Choroid plexus epithelial cell (primary cell): ENCODE data around the gene RPS6KA4.
"Not testable (repeated sequence)": the region's sequence is repeated elsewhere in the genome, so short reads cannot be mapped to it uniquely, and the experiment has no call there.

Experiments used
- DNase-seq: peaks from one replicate; pipeline ENCODE4 v3.0.0-alpha.2; 2010; ENCODE audit warnings: low read depth
- H3K4me3 ChIP-seq: 2 replicates; pipeline ENCODE4 v1.5.1; 2011; ENCODE audit warnings: low read depth, mild to moderate bottlenecking, control low read depth, low read length, moderate library complexity
- CTCF ChIP-seq: conservative IDR thresholded peaks from 2 replicates; pipeline ENCODE4 v1.5.1; 2011; ENCODE audit warnings: low read depth, mild to moderate bottlenecking, control low read depth, inconsistent platforms, low read length, moderate library complexity

RPS6KA4 gene

GRCh38 chr11:64321533-64321932 is 37.4 kb upstream of the RPS6KA4 start:
- no peak overlapping the region for H3K4me3 ChIP-seq
- peak; percentile 16 for DNase-seq
- TF ChIP-seq CTCF, result no peak

DNA sequence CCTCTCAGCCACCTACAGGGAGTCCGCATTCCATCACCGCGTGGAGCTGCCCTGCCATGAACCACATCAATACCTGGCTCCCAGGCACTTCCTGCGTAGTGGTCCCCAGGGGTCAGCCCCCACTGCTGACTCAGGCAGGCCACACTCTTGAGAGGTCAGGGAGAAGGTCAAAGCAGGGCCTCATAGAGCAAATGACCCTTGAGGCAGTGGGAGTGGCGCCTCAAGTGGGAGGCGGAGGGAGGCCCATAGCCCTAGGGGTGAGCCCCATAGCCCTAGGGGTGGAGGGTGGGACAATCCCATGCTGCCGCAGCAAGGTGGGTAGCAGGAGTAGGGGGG is 36.1 kb upstream of the RPS6KA4 start:
- H3K4me3 ChIP-seq, result no peak overlapping the region
- TF ChIP-seq CTCF, result no peak

GRCh38 chr11:64323373-64323772 is 35.6 kb upstream of the RPS6KA4 start:
- DNase-seq, result no peak
- no peak for TF ChIP-seq CTCF
- no peak overlapping the region for H3K4me3 ChIP-seq

More for the DNA sequence above, 36.1 kb upstream of the RPS6KA4 start:
- DNase-seq, result no peak

- DNase-seq, H3K4me3 ChIP-seq: not testable (repeated sequence)
Observed at GRCh38 chr11:64323984-64324383, 35.0 kb upstream of the RPS6KA4 start.

DNA sequence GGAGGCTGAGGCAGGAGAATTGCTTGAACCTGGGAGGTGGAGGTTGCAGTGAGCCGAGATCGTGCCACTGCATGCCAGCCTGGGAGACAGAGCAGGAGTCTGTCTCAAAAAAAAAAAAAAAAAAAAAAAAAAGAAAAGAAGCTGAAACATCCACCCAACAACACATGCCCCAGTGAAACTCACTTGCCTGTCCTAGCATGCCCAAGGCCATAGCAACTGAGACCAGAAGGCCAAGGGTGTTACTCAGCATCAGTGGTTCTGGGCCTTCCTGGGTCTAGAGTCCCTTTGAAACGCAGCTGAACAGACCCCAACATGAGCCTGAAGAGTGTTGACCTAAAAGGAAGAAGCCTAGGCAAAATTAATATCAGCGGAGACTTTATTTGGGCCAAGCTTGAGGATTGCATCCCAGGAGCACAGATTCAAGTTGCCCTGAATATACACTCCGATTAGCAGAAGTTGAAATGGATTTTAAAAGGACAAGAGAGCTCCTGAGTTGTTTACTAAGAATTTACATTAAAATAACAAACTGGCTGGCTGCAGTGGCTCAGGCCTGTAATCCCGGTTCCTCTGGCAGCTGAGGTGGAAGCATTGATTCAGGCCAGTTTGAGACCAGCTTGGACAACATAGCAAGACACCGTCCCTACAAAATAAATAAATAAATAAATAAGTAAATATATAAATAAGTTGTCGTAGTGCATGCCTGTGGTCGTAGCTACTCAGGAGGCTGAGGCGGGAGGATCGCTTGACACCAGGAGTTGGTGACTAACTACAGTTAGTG is 34.1 kb upstream of the RPS6KA4 start:
- no peak for DNase-seq
- TF ChIP-seq CTCF, result no peak

DNA sequence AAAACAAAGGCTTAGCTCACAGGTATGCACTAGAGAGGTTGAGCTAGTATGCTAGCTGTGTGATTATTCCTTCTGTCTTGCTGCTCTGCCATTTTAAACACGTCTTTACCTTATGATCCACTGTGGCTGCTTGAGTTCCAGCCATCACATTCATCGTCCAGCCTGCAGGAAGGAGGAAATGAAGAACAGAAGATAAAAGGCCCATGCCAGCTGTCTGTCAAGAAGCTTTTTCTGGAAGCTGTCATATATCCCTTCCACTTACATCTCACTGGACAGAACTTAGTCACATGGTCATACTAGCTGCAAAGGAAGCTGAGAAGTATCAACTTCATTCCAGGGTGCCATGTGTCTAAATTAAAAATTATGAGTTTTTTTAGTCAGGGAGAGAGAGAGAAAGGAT is 31.6 kb upstream of the RPS6KA4 start:
- TF ChIP-seq CTCF, result no peak
- no peak overlapping the region for H3K4me3 ChIP-seq
- no peak for DNase-seq

More for the DNA sequence above, 34.1 kb upstream of the RPS6KA4 start:
- H3K4me3 ChIP-seq, result no peak overlapping the region

DNA sequence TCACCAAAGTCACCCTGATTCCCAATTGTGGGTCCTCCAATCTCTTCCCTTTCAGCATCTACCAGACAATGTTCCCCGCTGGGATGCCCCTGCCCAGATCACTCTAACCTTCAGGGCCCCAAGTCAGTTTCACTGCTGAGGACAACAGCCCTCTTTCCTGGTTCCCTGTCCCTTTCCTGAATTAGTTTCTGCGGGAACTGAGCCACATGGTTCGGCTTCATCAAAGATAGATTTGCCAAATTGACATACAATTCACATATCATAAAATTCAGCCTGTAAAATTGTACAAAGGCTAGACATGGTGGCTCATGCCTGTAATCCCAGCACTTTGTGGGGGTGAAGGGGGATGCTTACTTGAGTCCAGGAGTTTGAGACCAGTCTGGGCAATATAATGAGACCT is 31.0 kb upstream of the RPS6KA4 start:
- H3K4me3 ChIP-seq, result no peak overlapping the region
- no peak for DNase-seq
- no peak for TF ChIP-seq CTCF
